Body of pancreas (tissue), 4 donors: Measurements from ENCODE around the gene PFN3.

Experiments
- POLR2A ChIP-seq, 3 donors: fragments of 450-650 bp; IDR thresholded peaks; one replicate each; pipeline ENCODE4 v1.6.1; 2016; ENCODE audit warnings: antibody characterized with exemption in 3 of 3, mild to moderate bottlenecking in 2 of 3
- TF ChIP-seq, protein P1 (sequence below), 7 experiments: fragments of 450-650 bp in 4 of 7; fragments of 200-600 bp in 3 of 7; sonication (generic) in 3 of 7; IDR thresholded peaks; one replicate each; pipeline ENCODE4 v1.5.1; 2016 to 2019; ENCODE audit warnings: antibody characterized with exemption in 7 of 7

DNA sequence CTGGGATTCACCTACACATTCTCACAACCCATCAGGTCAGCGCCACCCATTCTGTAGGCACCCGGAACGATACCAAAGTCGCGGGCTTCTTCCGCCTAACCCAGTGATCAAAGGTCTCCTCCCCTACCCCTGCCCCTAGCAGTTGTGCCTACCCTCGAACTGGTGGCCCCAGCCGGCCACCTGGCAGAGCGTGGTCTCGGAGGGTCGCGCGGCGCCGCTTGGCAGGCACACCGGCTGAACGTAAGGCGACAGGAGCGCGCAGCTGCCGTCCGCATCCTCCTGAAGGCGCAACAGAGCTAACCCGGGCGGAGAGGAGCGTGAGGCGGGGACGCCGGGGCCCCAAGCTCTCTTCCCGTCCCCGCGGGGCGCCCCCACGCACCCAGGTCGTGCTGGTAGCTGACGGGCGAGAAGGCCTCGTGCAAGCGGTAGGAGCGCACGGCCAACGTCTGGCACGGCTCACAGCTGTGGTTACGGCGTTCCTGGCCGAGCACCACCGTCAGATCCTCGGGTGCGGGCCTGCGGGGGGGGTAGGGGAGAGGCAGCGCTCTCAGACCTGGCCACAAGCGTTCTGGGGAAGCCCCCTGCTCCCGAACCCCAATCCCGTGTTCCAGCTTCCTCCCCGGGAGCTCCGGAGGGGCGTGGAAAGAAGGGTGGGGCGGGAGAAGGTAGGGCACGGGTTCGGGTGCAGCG is 2.8 kb upstream of the PFN3 start:
- TF ChIP-seq POLR2A (IDR thresholded peaks at IDR 0.05): no peak
- TF ChIP-seq, protein P1, sequence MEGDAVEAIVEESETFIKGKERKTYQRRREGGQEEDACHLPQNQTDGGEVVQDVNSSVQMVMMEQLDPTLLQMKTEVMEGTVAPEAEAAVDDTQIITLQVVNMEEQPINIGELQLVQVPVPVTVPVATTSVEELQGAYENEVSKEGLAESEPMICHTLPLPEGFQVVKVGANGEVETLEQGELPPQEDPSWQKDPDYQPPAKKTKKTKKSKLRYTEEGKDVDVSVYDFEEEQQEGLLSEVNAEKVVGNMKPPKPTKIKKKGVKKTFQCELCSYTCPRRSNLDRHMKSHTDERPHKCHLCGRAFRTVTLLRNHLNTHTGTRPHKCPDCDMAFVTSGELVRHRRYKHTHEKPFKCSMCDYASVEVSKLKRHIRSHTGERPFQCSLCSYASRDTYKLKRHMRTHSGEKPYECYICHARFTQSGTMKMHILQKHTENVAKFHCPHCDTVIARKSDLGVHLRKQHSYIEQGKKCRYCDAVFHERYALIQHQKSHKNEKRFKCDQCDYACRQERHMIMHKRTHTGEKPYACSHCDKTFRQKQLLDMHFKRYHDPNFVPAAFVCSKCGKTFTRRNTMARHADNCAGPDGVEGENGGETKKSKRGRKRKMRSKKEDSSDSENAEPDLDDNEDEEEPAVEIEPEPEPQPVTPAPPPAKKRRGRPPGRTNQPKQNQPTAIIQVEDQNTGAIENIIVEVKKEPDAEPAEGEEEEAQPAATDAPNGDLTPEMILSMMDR (IDR thresholded peaks at IDR 0.05): no peak
